Trophoblast cell (in vitro differentiated cells and primary cell): ENCODE data around the gene THSD4.

Source experiments
- DNase-seq, 2 donors: peaks; one replicate each; pipeline ENCODE4 v3.0.0-alpha.2; 2016
- H2AFZ ChIP-seq: 2 replicates; pipeline ENCODE4 v1.6.1; 2013; ENCODE audit warnings: low read length, moderate library complexity, mild to moderate bottlenecking; ENCODE audit not compliant: insufficient read depth, poor library complexity
- H2AK5ac ChIP-seq: 2 replicates; pipeline ENCODE4 v1.6.1; 2013; ENCODE audit warnings: mild to moderate bottlenecking, low read length
- H2BK120ac ChIP-seq: 2 replicates; pipeline ENCODE4 v1.6.1; 2013; ENCODE audit warnings: low read length, mild to moderate bottlenecking, moderate library complexity; ENCODE audit not compliant: insufficient read depth, poor library complexity
- H2BK12ac ChIP-seq: 2 replicates; pipeline ENCODE4 v1.6.1; 2013; ENCODE audit warnings: mild to moderate bottlenecking, low read length, moderate library complexity
- H2BK5ac ChIP-seq: 2 replicates; pipeline ENCODE4 v1.6.1; 2013; ENCODE audit warnings: low read length, low read depth, moderate library complexity, mild to moderate bottlenecking; ENCODE audit not compliant: poor library complexity
- H3K14ac ChIP-seq: 2 replicates; pipeline ENCODE4 v1.6.1; 2013; ENCODE audit warnings: mild to moderate bottlenecking, low read length
- H3K18ac ChIP-seq: 2 replicates; pipeline ENCODE4 v1.6.1; 2013; ENCODE audit warnings: mild to moderate bottlenecking, low read length
- H3K23ac ChIP-seq: 2 replicates; pipeline ENCODE4 v1.6.1; 2013; ENCODE audit warnings: low read length
- H3K27ac ChIP-seq: 2 replicates; pipeline ENCODE4 v1.5.1; 2013; ENCODE audit warnings: low read depth, mild to moderate bottlenecking, inconsistent platforms, low read length, moderate library complexity
- H3K27me3 ChIP-seq: 2 replicates; pipeline ENCODE4 v1.6.1; 2013; ENCODE audit warnings: inconsistent platforms, mild to moderate bottlenecking, low read length, moderate library complexity; ENCODE audit not compliant: insufficient read depth
- H3K36me3 ChIP-seq, 2 experiments: 1 replicate in 1 of 2; 2 replicates in 1 of 2; pipeline ENCODE4 v1.6.1; 2013; ENCODE audit warnings: low read length in 2 of 2, mild to moderate bottlenecking in 2 of 2, moderate library complexity in 1 of 2; ENCODE audit not compliant: insufficient read depth in 2 of 2, control insufficient read depth in 1 of 2
- H3K4ac ChIP-seq: 2 replicates; pipeline ENCODE4 v1.6.1; 2013; ENCODE audit warnings: low read depth, mild to moderate bottlenecking, low read length, moderate library complexity
- H3K4me1 ChIP-seq, 2 experiments: 1 replicate in 1 of 2; 2 replicates in 1 of 2; pipeline ENCODE4 v1.6.1; 2013; ENCODE audit warnings: low read length in 2 of 2, mild to moderate bottlenecking in 2 of 2, moderate library complexity in 1 of 2; ENCODE audit not compliant: insufficient read depth in 2 of 2, control insufficient read depth in 1 of 2
- H3K4me2 ChIP-seq: 2 replicates; pipeline ENCODE4 v1.6.1; 2013; ENCODE audit warnings: inconsistent platforms, mild to moderate bottlenecking, low read length, moderate library complexity
- H3K4me3 ChIP-seq: 2 replicates; pipeline ENCODE4 v1.5.1; 2013; ENCODE audit warnings: mild to moderate bottlenecking, low read depth, low read length, inconsistent platforms
- H3K79me1 ChIP-seq: one replicate; pipeline ENCODE4 v1.6.1; 2013; ENCODE audit warnings: low read length
- H3K79me2 ChIP-seq: 2 replicates; pipeline ENCODE4 v1.6.1; 2013; ENCODE audit warnings: low read length, mild to moderate bottlenecking; ENCODE audit not compliant: control insufficient read depth, insufficient read depth, poor library complexity
- H3K9ac ChIP-seq: 2 replicates; pipeline ENCODE4 v1.6.1; 2013; ENCODE audit warnings: mild to moderate bottlenecking, low read length
- H3K9me3 ChIP-seq: 2 replicates; pipeline ENCODE4 v1.6.1; 2013; ENCODE audit warnings: low read depth, mild to moderate bottlenecking, control low read depth, inconsistent platforms, low read length; ENCODE audit not compliant: insufficient read depth
- H4K12ac ChIP-seq: 2 replicates; pipeline ENCODE4 v1.6.1; 2013; ENCODE audit warnings: low read depth, mild to moderate bottlenecking, low read length, moderate library complexity
- H4K8ac ChIP-seq: 2 replicates; pipeline ENCODE4 v1.6.1; 2013; ENCODE audit warnings: low read depth, mild to moderate bottlenecking, low read length, moderate library complexity
- H4K91ac ChIP-seq: one replicate; pipeline ENCODE4 v1.6.1; 2013; ENCODE audit warnings: low read depth, mild to moderate bottlenecking, low read length, moderate library complexity
- WGBS: extraction: QIAGEN DNeasy Blood & Tissue Kit; methylation state at CpG from one replicate; pipeline ENCODE4 v1.1.7; 2013; ENCODE audit warnings: missing lambda C conversion rate; ENCODE audit not compliant: insufficient read length, insufficient coverage; ENCODE audit errors: extremely low coverage; 5-methylcytosine and 5-hydroxymethylcytosine counted together

The THSD4 gene

DNA sequence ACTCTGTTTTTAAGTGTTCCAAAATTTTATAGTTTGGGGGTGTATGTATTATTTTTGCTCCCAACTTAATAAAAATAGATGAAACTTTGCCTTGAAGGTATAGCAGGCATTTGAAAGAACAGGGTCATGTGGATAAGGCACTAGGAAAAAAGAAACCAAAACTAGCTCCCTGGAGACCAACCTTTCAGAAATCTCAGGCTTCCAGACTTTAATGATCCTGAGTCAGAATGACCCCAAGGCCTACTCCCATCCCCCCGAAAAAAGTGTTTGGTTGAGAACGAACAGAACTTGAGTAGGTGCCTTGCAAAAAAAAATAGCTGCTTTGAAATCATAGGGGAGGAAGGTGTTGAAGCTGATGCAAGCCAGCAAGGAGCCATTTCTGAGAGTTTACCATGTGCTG lies 309.5 kb downstream of the THSD4 start:
- no CpG with 5 or more reads among the region's 2 CpGs for WGBS
- H2BK12ac ChIP-seq, result no peak overlapping the region
- H3K4me2 ChIP-seq, result no peak overlapping the region
- H3K27me3 ChIP-seq, result no peaks in the 10 kb centered on the region
- no peaks in the 10 kb centered on the region for H3K36me3 ChIP-seq
- no peak overlapping the region for H2AFZ ChIP-seq
- DNase-seq, result no peak
- H4K12ac ChIP-seq, result no peak overlapping the region
- H3K79me1 ChIP-seq, result no peaks in the 10 kb centered on the region
- no peak overlapping the region for H3K14ac ChIP-seq
- no peak overlapping the region for H3K9ac ChIP-seq
- no peak overlapping the region for H3K4ac ChIP-seq
- no peak overlapping the region for H4K91ac ChIP-seq
- no peak overlapping the region for H3K23ac ChIP-seq
- no peak overlapping the region for H3K27ac ChIP-seq
- no peak overlapping the region for H4K8ac ChIP-seq
- no peaks in the 10 kb centered on the region for H3K79me2 ChIP-seq
- H2BK5ac ChIP-seq, result no peak overlapping the region
- H2BK120ac ChIP-seq, result no peak overlapping the region
- H3K4me1 ChIP-seq, result no peaks in the 10 kb centered on the region
- no peak overlapping the region for H3K18ac ChIP-seq
- no peak overlapping the region for H3K4me3 ChIP-seq
- peaks cover 1% of the 10 kb centered on the region for H3K9me3 ChIP-seq
- H2AK5ac ChIP-seq, result no peak overlapping the region

DNA sequence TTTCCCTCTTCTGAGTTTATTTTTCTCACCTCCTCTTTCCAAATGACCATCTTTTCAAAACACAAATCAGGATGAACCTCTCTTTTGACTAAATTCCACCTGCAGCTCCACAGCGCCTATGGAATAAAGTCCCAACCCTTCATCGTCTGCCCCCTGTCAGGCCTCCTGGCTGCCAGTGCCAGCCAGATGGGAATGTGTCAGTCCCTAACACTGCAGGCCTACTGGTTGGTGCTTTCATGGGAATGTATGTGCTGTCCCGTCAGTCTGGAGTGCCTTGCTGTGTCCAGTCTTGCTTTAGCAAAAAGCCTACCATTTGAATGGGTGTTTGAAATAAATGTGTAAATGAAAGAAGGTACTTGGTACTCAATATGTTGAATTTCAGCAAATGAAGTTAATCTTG lies 310.1 kb downstream of the THSD4 start:
- DNase-seq, result no peak
- Histone ChIP-seq H3K9me3 (peaks cover 1% of the 10 kb centered on the region), H4K12ac (no peak overlapping the region), H3K79me1 (no peaks in the 10 kb centered on the region), H3K79me2 (no peaks in the 10 kb centered on the region), H2BK5ac (no peak overlapping the region), H4K8ac (no peak overlapping the region), H3K18ac (no peak overlapping the region), H3K27me3 (no peaks in the 10 kb centered on the region), H4K91ac (no peak overlapping the region), H2BK12ac (no peak overlapping the region), H3K36me3 (no peaks in the 10 kb centered on the region), H3K9ac (no peak overlapping the region), H3K27ac (no peak overlapping the region), H3K4ac (no peak overlapping the region), H3K23ac (peak overlapping the region; percentile 33), H3K4me2 (no peak overlapping the region), H3K4me3 (no peak overlapping the region), H3K14ac (no peak overlapping the region), H2AK5ac (no peak overlapping the region), H3K4me1 (no peaks in the 10 kb centered on the region), H2AFZ (no peak overlapping the region), H2BK120ac (no peak overlapping the region)
- no CpG with 5 or more reads among the region's 3 CpGs for WGBS

DNA sequence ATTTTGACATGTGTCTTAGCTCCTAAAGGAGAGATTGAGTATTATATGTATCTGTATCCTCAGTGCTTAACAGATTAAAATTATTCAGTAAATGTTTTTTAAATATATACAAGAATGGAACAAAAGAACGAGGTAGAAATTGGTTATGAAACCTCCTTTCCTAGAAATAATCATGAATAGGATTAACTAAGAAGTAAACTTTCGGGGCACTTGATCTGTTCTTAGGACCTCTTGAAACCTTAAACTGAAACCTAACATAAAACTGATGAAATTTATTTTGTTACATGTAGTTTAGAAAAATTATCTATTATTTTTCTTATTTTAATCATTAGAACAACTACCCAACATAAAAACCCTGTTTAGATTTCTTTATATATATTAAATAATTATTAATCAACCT lies 311.5 kb downstream of the THSD4 start:
- H3K4me3 ChIP-seq, result no peak overlapping the region
- H3K23ac ChIP-seq, result no peak overlapping the region
- no peak overlapping the region for H3K4me2 ChIP-seq
- H4K12ac ChIP-seq, result no peak overlapping the region
- peaks cover 1% of the 10 kb centered on the region for H3K9me3 ChIP-seq
- no peak for DNase-seq
- H2AFZ ChIP-seq, result no peak overlapping the region
- no peak overlapping the region for H2AK5ac ChIP-seq
- no peak overlapping the region for H3K27ac ChIP-seq
- no peaks in the 10 kb centered on the region for H3K27me3 ChIP-seq
- no peaks in the 10 kb centered on the region for H3K79me2 ChIP-seq
- H3K36me3 ChIP-seq, result no peaks in the 10 kb centered on the region
- no peak overlapping the region for H2BK12ac ChIP-seq
- H3K9ac ChIP-seq, result no peak overlapping the region
- no peak overlapping the region for H4K8ac ChIP-seq
- no peak overlapping the region for H2BK5ac ChIP-seq
- no peak overlapping the region for H3K14ac ChIP-seq
- no peak overlapping the region for H2BK120ac ChIP-seq
- no peak overlapping the region for H3K18ac ChIP-seq
- no peak overlapping the region for H3K4ac ChIP-seq
- no CpG with 5 or more reads among the region's 2 CpGs for WGBS
- no peak overlapping the region for H4K91ac ChIP-seq
- no peaks in the 10 kb centered on the region for H3K79me1 ChIP-seq
- H3K4me1 ChIP-seq, result no peaks in the 10 kb centered on the region

DNA sequence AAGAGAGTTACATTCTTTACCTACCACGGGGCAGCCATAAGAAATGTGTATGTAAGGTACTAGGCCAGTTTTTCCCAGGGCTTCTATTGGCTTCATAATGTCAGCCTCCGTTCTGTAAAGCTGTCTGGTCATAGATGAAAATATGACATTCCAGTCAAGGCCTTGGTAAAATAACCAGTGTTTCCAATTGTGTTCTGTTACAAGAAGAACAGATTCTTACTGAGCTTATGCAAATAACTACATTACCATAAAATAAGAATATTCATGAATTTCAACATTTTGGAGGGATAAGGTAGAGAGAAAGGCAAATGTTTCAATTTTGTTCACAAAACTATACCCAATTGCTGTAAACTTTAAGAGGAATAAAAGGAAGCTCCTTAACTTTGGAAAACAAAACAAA lies 315.5 kb downstream of the THSD4 start:
- DNase-seq, result no peak
- H3K4me1 ChIP-seq, result no peaks in the 10 kb centered on the region

More for the DNA sequence above, 315.5 kb downstream of the THSD4 start:
- Histone ChIP-seq H2BK120ac (no peak overlapping the region), H3K36me3 (no peaks in the 10 kb centered on the region), H3K79me2 (no peaks in the 10 kb centered on the region), H4K91ac (no peak overlapping the region), H2AK5ac (no peak overlapping the region), H3K14ac (no peak overlapping the region), H3K4me3 (no peak overlapping the region), H3K18ac (no peak overlapping the region), H3K23ac (no peak overlapping the region), H3K9me3 (peaks cover 2% of the 10 kb centered on the region), H2AFZ (no peak overlapping the region), H3K79me1 (no peaks in the 10 kb centered on the region), H3K27ac (no peak overlapping the region), H2BK12ac (no peak overlapping the region), H3K9ac (no peak overlapping the region), H3K27me3 (no peaks in the 10 kb centered on the region), H3K4me2 (no peak overlapping the region), H4K8ac (no peak overlapping the region), H2BK5ac (no peak overlapping the region), H3K4ac (no peak overlapping the region), H4K12ac (no peak overlapping the region)
- no CpG with 5 or more reads among the region's 2 CpGs for WGBS
